Measurements from ENCODE around the gene IQSEC1. TPM values are rescaled to one million over a fixed set of nuclear protein-coding genes. Genes with fewer than 3 reads are reported as not detected.

The IQSEC1 gene
- polyA plus RNA-seq, 3 donors: 17.7 to 61.7 (median 30.3) TPM

- no peak overlapping the region for H3K9ac ChIP-seq (ENCODE audit: insufficient read depth, low read length, poor library complexity, severe bottlenecking)
- H3K36me3 Mint-ChIP-seq: peaks cover 83 to 98% of the 10 kb centered on the region in 2 donors
- H3K4me3 Mint-ChIP-seq: no peak overlapping the region
- intact Hi-C loops (cut with micrococcal nuclease): no loop called here
- H3K36me3 ChIP-seq (replicated peaks in 1 of 2; ENCODE audit: control insufficient read depth in 1 of 2, insufficient read depth in 2 of 2, low read length in 2 of 2): peaks cover 90 to 100% of the 10 kb centered on the region in 2 donors
- H4K20me1 ChIP-seq (ENCODE audit: insufficient read depth, low read length): peaks cover 100% of the 10 kb centered on the region
- peaks cover 0 to 2% (median 0%) of the 10 kb centered on the region in 3 donors for H3K27me3 Mint-ChIP-seq (ENCODE audit: low read depth in 3 of 3)
- no peaks in the 10 kb centered on the region for H3K27me3 ChIP-seq (ENCODE audit: control insufficient read depth in 2 of 2, insufficient read depth in 2 of 2, low read length in 2 of 2)
- no peak overlapping the region for H3K4me3 ChIP-seq (replicated peaks in 1 of 3; ENCODE audit: low read depth in 2 of 3, low read length in 3 of 3)
- no peaks in the 10 kb centered on the region for H3K9me3 ChIP-seq (replicated peaks in 1 of 2; ENCODE audit: control insufficient read depth in 1 of 2, insufficient read depth in 1 of 2, low read length in 2 of 2)
- WGBS (ENCODE audit: insufficient coverage): 78% methylated on average over 6 of the region's 7 CpGs
- DNase-seq: no peak
- peaks cover 13% of the 10 kb centered on the region for H3K4me1 Mint-ChIP-seq
- H3K9me3 Mint-ChIP-seq: no peaks in the 10 kb centered on the region
- H3K79me2 ChIP-seq (ENCODE audit: insufficient read depth, low read length): no peaks in the 10 kb centered on the region
- no peak overlapping the region for H3K4me2 ChIP-seq (replicated peaks; ENCODE audit: extremely low read depth, low read length, poor library complexity, severe bottlenecking)
- no peak overlapping the region for H3K27ac ChIP-seq (ENCODE audit: low read depth in 1 of 2, low read length in 2 of 2)
- no peak overlapping the region for H2AFZ ChIP-seq (ENCODE audit: insufficient read depth, low read depth, low read length, poor library complexity, severe bottlenecking)
- peak overlapping the region in 1 of 7 donors; percentile 30 for H3K27ac Mint-ChIP-seq
- H3K4me1 ChIP-seq (ENCODE audit: control insufficient read depth in 1 of 2, insufficient read depth in 2 of 2, low read length in 2 of 2): peaks cover 0 to 11% of the 10 kb centered on the region in 2 donors
- TF ChIP-seq, protein P1, sequence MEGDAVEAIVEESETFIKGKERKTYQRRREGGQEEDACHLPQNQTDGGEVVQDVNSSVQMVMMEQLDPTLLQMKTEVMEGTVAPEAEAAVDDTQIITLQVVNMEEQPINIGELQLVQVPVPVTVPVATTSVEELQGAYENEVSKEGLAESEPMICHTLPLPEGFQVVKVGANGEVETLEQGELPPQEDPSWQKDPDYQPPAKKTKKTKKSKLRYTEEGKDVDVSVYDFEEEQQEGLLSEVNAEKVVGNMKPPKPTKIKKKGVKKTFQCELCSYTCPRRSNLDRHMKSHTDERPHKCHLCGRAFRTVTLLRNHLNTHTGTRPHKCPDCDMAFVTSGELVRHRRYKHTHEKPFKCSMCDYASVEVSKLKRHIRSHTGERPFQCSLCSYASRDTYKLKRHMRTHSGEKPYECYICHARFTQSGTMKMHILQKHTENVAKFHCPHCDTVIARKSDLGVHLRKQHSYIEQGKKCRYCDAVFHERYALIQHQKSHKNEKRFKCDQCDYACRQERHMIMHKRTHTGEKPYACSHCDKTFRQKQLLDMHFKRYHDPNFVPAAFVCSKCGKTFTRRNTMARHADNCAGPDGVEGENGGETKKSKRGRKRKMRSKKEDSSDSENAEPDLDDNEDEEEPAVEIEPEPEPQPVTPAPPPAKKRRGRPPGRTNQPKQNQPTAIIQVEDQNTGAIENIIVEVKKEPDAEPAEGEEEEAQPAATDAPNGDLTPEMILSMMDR (IDR thresholded peaks at IDR 0.05): no peak
These were observed 169.3 kb downstream of the IQSEC1 start for GRCh38 chr3:12903881-12904280.

GRCh38 chr3:12903000-12903800 lies 170.0 kb downstream of the IQSEC1 start:
- no peak for DNase-seq
- peaks cover 100% of the 10 kb centered on the region for H4K20me1 ChIP-seq (ENCODE audit: insufficient read depth, low read length)
- H3K4me3 Mint-ChIP-seq: peak overlapping the region in 1 of 2 donors; percentile 21
- H3K4me1 Mint-ChIP-seq: peaks cover 13% of the 10 kb centered on the region
- peaks cover 90 to 100% of the 10 kb centered on the region in 2 donors for H3K36me3 ChIP-seq (replicated peaks in 1 of 2; ENCODE audit: control insufficient read depth in 1 of 2, insufficient read depth in 2 of 2, low read length in 2 of 2)
- H3K9me3 Mint-ChIP-seq: no peaks in the 10 kb centered on the region
- peaks cover 0 to 11% of the 10 kb centered on the region in 2 donors for H3K4me1 ChIP-seq (ENCODE audit: control insufficient read depth in 1 of 2, insufficient read depth in 2 of 2, low read length in 2 of 2)
- no peaks in the 10 kb centered on the region for H3K9me3 ChIP-seq (replicated peaks in 1 of 2; ENCODE audit: control insufficient read depth in 1 of 2, insufficient read depth in 1 of 2, low read length in 2 of 2)
- TF ChIP-seq, protein P1 (IDR thresholded peaks at IDR 0.05): no peak
- H3K27me3 Mint-ChIP-seq (ENCODE audit: low read depth in 3 of 3): peaks cover 0 to 2% (median 0%) of the 10 kb centered on the region in 3 donors
- intact Hi-C loops (cut with micrococcal nuclease): no loop called here
- peak overlapping the region in 1 of 7 donors; percentile 58 for H3K27ac Mint-ChIP-seq
- no peak overlapping the region for H3K4me2 ChIP-seq (replicated peaks; ENCODE audit: extremely low read depth, low read length, poor library complexity, severe bottlenecking)
- no peak overlapping the region for H3K9ac ChIP-seq (ENCODE audit: insufficient read depth, low read length, poor library complexity, severe bottlenecking)
- 3% methylated on average over 11 of the region's 20 CpGs for WGBS (ENCODE audit: insufficient coverage)
- H3K27me3 ChIP-seq (ENCODE audit: control insufficient read depth in 2 of 2, insufficient read depth in 2 of 2, low read length in 2 of 2): no peaks in the 10 kb centered on the region
- no peak overlapping the region for H3K4me3 ChIP-seq (replicated peaks in 1 of 3; ENCODE audit: low read depth in 2 of 3, low read length in 3 of 3)
- H2AFZ ChIP-seq (ENCODE audit: insufficient read depth, low read depth, low read length, poor library complexity, severe bottlenecking): no peak overlapping the region
- no peak overlapping the region for H3K27ac ChIP-seq (ENCODE audit: low read depth in 1 of 2, low read length in 2 of 2)
- no peaks in the 10 kb centered on the region for H3K79me2 ChIP-seq (ENCODE audit: insufficient read depth, low read length)
- H3K36me3 Mint-ChIP-seq: peaks cover 83 to 97% of the 10 kb centered on the region in 2 donors
